GM18511 (cell line): Measurements from ENCODE around the gene USP3.

Source experiments
- ATAC-seq: cut with Tn5 transposase; IDR thresholded peaks from one replicate; pipeline ENCODE4 v1.9.1; 2021; ENCODE audit warnings: mild to moderate bottlenecking, moderate library complexity; ENCODE audit not compliant: unreplicated experiment

Gene USP3

DNA sequence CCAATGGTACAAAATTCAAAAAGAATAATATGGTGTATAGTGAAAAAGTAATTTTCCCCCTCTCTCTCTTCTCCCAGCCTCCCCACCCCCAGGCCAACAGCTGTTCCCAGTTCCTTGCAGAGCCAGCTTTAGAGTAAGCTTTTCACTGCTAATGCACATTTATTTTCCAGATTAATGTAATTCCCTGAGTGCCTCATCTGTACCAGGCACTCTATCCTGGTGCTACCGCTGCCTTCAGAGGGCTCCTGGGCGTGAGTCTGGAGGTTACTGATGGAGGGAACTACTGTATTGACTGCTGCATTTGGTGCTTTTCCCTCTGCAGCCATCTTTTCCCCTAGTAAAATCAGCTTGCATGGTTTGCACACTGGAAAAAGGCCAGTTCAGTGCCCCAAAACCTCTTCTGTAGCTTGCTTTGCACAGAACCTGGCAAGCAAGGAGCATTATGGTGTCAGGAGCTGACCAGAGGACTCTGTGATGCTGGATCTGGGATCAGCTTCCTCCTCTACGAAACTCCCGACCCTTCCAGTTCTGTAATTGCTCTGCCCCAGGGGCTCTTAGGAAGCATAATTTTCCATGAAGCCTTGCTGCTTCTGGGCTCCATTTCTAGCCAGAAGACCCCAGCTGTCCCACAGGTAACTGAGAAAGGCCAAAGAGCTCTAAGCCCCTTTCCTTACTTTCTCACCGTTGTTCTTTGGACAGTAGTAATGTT, 8.5 kb upstream of the USP3 start:
- no peak for ATAC-seq

DNA sequence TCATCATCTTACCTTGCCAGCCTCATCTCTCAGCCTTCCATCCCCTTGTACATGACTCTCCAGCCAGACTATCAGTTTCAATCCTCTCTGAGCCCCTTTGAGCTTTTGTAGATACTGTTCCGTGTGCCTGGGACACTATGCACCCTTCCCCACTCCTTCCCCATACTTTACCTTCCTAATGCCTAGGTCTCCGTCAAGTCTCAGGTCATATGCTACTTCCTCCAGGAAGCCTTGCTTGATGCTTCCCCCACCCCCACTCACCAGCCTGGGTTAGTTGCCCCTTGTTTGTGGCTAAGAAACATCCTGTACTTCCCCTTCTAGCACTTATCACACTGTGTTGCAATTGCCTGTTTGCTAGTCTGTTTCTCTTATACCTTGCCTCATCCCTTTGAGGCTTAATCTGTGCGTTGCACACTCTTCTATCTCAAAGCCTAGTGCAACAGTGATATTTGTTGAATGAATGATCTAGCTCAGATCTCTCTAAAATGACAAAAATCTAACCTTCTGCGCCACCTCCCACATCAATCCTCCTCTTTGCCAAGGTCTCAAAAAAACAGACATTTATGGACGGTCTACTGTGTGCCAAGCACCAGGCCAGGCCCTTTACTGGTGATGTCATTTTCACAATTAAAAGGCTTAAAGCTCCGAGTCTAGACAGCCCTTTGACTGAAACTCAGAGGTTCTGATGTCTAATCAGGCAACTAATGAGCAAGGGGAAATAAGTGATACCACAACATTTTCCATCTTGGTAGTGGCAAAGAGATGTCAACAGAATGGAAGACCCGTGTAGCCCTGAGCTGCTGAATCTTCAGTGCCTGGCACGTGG, 6.5 kb upstream of the USP3 start:
- ATAC-seq = no peak

DNA sequence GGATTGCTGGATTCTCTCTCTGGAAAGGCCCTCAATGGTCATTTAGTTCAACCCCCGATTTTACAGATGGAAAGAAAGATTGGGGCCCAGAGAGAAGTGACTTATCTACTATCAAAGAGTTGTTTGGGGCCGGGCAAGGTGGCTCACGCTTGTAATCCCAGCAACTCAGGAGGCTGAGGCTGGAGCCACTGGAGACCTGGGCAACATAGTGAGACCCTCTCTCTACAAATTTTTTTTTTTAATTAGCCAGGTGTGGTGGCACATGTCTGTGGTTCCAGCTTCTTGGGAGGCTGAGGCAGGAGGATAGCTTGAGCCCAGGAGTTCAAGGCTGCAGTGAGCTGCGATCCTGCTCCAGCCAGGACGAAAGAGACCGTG, 5.2 kb upstream of the USP3 start:
- no peak for ATAC-seq

DNA sequence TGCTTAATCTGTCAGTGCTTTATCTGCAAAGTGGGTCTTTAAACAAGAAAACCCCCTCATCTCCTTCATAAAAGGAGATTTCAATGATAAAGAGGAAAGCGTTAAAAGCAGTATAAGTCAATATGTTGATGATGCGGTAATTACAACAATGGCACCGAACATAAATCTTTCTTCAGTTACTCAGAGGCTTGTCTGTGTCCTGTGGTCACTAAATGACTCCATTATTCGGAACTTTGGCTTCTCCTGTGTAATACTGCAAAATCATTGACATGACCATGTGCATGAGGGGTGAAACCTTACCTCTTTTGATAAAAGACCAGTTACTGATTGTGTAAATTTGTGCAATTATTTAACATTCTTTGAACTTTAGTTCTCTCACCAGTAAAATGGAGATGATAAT, 4.8 kb upstream of the USP3 start:
- ATAC-seq = no peak

DNA sequence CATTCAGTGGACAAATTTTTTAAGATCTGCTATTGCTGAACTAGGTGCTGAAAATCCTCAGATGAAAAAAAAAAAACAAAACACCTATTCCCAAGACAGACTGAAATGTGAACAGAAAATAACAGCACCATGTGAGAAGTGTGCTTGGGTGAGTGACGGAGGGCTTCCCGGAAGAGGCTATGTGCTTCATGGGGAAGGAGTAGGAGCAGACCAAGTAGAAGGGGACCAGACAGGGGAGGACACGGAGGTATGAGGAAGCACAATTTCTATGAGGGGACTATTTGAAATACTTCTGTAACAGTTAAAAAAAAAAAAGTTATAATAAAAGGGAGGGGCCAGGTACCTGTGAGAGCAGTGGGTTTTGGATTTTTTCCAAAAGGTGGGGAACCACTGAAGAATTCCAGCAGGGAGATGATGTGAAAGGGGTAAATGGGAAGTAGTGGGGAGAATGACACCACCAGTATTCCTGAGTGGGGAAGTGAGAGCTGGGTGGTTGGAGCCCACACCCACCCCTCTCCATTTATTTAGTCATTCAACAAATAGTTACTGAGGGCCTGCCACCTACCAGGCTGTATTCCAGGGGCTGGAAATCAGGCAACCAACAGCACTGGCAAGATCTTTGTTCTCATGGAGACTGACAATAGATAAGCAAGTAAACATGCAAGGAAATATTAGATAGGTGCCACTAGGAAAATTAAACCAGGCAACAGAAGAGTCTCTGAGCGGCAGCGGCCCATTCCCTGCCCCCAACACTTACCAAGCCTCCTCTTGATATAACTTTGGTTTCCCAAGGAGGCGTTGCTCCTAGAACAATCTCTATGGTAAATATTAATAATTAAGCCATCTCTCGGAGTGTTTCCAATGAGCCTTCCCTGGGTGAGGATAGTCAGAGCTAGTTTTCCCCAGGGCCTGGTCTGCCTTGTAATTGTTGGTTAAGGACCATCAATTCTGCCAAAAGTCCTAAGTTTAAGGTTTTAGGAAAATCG, 3.8 kb upstream of the USP3 start:
- no peak for ATAC-seq

DNA sequence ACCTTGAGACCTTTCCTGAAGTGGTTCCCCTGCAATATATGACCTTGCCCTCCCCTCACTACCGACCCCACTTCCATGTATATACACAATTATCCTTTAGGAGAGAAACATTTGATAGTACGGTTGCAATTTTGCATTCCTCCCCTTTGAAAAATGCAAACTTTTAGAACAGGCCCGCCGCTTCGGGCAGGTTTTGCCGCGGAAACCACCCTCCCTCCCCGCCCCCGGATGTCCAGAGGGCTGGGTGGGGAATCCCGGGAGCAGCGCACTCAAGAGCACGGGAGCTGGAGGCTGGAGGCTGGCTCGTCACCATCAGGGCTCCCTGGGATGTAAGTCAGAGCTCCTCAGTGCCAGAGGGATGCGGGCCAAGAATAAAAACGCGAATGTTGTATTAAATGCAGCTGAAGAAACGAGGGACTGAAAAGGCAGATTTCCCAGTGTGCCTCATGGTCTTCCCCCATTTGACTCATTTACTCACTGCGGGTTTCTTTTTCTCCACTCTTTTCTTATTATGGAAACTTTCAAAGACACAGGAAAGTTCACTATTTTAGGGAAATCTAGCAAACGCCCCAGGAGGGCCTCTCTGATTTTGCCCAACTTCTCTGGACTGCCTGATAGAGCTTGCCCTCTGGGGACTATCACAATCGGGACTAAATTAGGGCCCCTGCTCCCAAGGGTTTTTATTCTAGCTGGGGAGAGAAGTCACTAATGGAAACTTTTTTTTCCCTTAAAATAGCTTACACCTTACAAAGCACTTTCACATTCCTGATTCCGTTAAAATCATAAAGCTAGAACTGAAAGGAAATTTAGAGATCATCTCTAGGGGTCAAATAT, 2.9 kb upstream of the USP3 start:
- no peak for ATAC-seq

DNA sequence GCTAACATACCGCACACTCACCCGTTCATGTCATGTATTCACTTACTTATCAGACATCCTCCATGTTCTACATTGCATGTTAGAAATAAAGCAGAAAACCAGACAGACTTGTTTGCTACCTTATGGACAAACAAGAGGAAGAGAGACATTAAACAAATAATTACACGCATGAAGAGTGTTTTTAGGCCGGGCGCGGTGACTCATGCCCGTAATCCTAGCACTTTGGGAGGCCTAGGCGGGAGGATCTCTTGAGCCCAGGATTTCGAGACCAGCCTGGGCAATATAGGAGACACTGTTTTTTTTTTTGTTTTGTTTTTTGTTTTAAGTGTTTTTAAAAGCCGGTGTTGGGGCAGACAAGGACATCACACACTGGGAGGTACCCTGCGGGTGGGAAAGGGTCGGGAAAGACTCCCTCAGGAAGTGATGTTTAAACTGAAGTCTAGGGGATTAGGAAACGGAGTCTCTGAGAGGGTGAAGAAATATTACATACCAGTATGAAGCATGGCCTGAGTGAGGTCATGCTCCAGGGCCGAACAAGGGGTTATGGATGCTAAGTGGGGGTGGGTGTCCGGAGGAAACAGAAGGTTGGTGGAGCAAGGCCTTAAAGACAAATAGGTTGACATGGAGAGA, 2.1 kb upstream of the USP3 start:
- no peak for ATAC-seq

DNA sequence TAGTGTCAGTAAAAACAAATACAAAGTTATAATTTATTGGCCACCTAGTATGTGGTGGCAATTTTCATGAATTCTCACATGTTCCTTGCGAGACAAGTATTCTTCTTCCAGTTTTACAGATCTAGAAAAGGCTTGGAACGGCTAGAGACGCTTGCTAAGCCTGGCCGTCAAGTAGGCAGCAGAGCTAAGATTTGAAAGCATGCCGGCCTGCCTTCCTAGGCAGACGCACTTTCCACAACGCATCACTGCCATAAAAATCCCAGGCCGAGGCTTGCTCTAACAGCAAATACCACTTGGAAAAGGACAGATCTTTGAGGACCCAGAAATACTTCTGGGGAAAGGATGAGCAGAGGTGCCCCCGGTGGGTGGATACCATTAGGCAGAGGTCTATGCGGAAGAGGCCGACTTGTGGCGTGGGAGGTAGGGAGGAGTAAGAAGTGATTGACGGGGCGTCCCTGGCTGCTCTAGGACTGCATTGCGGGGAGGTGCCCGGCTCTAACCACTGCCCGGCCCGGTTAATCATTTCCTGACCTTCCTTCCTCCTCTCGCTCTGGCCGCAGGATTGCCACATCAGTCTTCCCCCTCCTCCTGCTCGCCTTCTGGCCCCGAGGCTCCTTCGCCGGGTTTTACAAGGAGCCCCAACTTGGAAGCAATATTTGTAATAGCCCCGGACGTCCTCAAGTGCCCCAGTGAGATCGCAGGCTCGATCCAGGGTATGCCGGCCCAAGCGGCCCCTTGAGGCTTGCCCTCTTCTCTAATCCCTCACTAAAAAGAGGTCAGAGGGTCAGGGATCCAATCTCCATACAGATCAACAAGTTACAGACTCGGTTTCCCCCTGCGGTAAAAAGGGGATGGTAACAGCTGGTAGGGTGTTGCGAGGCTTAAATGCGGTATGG, 1.3 kb upstream of the USP3 start:
- ATAC-seq = peak; percentile 54

DNA sequence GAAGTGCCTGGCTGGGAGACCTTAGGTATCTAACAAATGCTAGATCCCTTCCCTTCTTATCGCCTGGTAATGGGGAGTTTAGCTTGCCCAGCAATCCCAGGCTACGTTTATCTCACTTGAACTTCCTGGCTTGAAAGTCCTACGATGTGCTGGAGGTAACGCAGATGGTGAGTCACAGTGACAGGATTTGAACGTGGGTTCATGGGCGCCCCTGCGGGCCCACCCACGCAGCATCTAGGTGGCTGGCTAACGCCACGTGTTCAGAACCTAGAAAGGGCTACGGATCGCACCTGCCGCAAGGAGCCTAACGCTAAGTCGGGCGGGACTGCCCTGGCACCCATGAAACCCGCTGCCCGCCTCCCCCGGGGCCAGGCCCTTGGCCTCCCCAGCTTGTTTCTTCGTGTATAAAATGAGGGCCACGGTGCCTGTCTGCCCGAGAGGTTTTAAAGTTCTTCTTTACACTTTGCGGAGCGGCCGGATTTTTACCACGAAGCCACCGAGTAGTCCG, 600 bp upstream of the USP3 start:
- ATAC-seq = peak; percentile 38

DNA sequence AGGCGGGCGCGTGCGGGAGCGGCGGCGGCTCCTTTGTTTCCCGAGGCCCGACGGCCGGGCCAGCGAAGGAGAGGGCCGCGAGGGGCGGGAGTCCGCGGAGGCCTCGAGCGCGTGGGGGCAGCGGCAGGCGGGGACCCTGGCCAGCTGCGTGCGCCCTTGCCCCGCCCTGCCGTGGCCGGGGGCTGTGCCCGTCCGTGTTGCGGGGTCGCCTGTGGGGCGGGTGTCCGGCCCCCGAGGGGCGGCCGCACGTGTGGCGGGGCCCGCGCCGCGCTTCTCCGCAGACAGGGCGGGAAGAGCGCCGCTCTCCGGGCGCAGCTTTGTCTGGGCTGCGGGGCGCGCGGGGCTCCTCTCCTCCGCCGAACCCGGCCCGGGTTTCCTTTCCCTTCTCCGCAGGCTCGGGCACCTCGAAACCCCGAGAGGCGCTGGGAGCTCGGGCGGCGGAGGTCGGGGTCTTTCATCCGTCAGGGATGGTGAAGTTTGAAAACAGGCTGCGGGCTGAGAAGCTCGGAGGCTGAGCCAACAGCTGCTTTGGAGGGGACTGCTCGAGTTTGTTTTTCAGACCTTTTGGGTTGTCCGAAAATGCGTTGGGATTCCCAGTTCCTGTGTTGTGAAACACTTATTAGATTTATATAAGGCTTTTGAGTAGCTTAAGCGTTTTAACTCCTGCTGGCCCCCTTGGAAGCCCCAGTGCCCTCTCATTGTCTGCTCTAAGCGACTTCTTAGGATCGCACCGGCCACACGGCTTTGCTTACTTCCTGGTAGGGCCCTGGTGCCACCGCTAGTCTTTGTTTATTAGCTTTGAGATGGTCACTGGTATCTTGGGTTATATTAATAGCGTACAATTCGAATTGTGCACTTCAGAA, 817 bp downstream of the USP3 start:
- ATAC-seq = peak; percentile 15

DNA sequence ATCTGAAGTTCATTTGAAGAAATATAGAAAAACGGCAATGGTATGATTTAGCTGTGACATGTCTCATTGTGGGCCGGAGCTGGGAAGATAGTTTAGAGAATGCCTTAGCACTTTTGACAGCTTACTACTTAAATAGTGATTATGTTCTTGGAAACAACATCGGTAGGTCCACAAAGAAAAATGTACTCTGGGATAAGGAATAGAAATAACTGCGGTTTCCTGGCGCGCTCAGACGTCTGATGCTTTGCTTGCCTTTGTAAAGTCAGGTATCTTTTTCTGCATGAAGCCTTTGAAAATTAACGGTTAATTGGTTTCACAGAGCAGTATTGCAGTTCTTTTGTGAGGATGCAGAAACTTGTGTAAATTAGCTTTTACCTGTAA, 1.4 kb downstream of the USP3 start:
- ATAC-seq = no peak

DNA sequence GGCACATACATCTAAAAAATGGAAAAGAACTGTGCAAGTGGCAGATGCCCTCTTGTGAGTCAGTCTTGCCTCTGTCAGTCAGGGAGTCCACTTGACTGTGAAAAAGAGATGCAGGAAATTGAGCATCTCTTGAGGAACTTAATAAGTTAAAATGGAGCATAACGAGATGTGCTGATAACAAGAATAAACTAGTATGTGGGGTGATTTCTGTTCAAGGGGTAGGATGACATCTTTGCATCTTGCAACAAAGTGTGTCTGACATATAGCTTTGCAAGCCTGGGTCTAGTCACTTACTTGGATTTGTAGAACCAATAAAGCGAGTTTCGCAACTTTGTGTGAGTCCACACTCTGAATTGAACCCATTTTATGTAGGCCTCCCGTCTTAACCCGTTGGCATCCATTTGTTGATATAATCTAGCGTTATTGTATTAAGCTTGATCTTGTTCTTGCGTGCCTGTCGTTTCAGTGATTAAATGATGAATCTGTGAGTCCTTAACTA, 2.2 kb downstream of the USP3 start:
- ATAC-seq = no peak

DNA sequence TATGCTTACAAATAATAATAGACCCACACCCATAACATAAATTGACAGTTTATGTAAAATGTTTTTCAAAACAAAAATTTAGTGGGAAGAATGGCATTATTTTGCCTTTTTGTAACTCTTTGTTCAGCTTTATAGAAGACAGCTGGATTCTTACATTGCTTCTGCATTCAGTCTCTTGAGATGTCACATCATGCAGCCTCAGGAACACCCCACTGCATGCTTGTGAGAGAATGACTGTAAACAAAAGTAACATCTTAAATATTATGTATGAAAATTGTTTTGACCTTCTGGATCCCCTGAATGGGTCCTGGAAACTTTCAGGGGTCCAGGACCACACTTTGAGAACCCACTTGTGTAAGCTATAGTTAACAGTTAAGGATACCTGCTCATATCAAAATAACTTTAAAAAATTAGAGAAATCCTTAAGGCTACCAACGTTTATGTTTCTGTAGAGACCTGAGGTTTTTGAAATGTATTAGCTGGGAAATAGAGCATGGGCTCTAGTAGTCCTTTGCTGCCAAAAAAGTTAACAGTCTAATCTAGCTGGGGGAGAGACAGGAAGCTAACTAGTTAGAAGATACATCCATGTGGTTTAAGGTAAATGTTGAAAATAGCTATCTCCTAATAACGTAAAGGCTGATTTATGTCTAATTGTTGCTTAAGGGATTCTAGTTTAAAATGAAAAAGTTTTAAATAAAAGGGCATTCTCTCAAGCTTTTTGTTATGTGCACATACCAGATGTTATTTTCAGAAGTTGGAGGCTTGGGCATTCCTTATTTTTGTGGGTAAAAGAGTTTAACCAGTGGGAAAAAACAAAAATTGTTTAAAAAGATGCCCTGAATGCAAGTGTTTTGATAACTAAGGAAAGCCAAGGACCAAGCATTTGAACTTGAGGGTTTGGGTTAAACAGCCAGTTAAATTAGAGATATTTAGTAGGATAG, 3.8 kb downstream of the USP3 start:
- ATAC-seq = no peak

DNA sequence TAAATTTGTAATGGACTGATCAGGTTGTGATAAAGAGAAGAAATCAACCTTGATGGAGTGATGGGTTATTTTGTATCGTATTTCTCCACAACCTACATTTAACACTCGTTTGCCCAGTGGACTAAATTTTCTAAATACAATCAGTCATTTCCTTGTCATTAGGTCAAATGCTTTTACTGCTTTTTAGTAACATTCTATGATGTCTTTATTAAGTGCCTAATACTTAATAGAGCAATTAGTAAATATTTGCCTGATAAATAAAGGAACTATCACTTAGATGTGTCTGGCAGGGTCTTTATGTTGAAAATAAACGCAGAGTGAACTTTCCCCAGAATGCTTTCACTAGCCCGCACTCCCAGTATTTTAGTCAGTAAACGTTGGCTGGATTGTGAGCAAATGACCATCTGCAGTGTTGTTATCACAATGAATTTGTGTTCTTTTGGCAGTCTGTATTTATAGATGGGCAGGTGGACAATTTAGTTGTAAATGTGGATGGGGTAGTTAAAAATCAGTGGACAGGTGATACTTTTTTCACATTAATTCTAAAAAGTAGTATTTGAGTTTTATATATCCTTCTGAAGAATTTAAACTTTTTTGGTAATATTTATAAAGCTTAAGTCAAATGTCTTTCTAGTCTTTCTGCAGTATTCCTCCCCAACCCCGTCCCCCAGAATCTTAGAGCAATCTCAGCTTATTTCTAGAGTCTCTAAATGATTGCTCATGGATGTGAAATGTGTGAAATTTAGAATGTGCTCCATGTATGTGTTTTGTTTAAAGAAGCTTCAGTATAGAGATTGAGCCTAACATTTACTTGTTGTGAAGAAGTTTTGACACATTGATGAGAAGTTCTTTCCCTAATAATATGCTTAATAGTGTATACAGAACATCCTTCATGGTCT, 4.9 kb downstream of the USP3 start:
- ATAC-seq = no peak
